ENCODE data around the gene TNFSF9. TPM values are rescaled to one million over a fixed set of nuclear protein-coding genes. Genes with fewer than 3 reads are reported as not detected.
A peak's percentile ranks its signal among the peaks of the same experiment; 100 is the strongest.

Gene TNFSF9, protein sequence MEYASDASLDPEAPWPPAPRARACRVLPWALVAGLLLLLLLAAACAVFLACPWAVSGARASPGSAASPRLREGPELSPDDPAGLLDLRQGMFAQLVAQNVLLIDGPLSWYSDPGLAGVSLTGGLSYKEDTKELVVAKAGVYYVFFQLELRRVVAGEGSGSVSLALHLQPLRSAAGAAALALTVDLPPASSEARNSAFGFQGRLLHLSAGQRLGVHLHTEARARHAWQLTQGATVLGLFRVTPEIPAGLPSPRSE
- 35.4 and 40.4 TPM in 2 replicates for total RNA-seq (2014; rRNA removed; shearing (Covaris generic))
- polyA plus RNA-seq (2014; cell fraction: nucleus; rRNA removed) = 42.0 and 49.5 TPM in 2 replicates

DNA sequence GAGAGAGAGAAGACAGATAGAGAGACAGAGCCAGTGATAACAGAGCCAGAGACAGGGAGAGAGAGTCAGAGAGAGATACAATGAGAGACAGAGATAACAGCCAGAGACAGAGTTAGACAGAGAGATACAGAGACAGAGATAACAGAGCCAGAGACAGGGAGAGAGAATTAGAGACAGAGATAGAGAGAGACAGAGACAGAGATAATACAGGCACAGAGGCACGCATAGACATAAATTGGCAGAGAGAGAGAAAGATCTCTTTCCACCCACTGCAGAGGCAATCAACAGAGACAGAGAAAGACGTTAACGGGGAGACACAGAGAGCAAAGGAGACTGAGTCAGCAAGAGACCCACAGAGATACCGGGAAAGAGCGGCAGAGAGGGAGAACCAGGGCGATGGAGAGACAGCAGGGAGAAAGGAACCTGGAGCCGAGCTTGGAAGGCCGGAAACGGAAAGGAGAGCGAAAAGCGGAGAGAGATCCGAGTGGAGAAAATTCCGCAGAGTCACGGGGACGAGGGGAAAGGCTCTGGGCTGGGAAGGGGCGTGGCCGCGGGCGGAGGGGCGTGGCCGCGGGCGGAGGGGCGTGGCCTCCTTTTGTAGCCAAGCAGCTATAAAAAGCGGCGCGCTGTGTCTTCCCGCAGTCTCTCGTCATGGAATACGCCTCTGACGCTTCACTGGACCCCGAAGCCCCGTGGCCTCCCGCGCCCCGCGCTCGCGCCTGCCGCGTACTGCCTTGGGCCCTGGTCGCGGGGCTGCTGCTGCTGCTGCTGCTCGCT, at the start of gene TNFSF9:
Gene TNFSF9 (plus strand): TSS at position 641 of the 777 bp plus-strand sequence. CDS start 11 bp downstream, at position 652.
- DNase-seq (ENCODE audit: extremely low read depth, low read depth) = peak; percentile 86

DNA sequence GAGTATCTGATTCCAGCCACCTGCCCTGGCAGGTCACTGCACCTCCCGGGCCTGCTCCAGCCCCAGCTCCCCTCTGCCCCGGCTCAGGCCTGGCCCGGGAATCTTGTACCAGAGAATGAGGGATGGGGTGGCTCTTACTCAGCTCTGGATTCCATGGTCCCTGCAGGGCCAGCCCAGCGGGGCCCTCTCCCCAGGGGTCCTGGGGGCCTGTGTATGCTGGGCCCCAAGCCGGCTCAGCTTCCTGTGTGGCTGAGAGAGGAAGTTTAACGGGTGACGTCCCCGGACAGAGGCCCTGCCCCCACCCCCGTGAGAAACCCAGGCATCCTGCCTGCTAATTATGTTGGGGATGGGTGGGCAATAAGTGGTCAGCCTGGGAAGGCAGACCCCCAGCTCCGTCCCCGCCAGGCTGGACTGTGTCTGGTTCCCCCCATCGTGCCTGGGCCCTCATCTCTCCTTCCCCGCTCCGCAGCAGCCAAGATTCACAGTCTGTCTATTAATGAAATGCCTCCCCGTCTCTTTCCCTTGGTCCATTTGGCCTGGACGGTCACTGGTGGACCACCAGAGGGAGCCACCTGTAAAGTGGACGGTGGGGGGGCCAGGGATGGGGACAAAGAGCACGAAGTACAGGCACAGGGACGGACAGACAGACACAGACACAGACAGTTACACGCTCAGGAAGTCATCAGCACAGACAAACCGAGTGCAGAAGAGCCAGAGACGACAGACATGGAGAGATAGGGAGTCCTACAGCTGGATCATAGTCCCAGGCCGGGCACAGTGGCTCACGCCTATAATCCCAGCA, 49.1 kb upstream of the TNFSF9 start, which contains the start of gene DENND1C:
Gene DENND1C (minus strand): TSS at position 247 of the 802 bp plus-strand sequence. CDS start 92 bp downstream, at position 155.
- no peak for DNase-seq (ENCODE audit: extremely low read depth, low read depth)

DNA sequence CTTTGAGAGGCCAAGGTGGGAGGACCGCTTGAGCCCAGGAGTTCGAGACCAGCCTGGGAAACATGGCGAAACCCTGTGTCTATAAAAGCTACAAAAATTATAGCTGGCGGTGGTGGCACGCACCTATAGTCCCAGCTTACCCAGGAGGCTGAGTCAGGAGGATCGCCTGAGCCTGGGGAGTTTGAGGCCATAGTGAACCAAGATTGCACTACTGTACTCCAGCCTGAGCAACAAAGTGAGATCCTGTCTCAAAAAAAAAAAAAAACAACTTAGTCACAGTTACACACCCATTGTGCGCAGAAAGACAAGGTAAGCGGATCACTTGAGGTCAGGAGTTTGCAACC, 48.5 kb upstream of the TNFSF9 start:
- DNase-seq (ENCODE audit: extremely low read depth, low read depth) = no peak

DNA sequence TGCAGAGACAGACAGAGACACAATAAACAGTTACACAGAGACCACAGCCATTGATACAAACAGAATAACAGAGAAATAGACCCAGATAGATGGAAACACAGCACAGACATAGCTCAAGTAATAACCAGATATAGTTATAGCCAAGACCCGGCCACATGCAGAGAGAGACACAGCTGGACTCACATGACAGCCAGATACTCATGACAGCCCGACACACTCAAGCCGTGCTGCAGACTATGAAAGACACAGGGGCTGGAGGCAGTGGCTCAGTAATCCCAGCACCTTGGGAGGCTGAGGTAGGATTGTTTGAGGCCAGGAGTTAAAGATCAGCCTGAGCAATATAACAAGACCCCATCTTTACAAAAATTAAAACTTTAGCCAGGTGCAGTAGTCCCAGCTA, 47.6 kb upstream of the TNFSF9 start:
- DNase-seq (ENCODE audit: extremely low read depth, low read depth) = no peak

DNA sequence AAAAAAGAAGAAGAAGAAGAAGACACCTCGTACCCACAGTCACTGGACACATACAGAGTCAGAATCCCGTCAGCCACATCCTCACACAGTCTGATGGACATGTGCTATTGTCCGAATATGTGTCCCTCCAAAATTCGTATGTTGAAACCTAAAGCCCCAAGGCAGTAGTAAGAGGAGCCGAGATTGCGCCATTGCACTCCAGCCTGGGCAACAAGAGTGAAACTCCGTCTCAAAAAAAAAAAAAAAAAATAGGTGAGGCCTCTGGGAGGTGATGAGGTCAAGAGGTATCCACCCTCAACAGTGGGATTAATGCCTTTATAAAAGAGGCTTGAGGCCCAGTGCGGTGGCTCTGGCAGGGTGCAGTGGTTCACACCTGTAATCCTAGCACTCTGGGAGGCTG, 46.6 kb upstream of the TNFSF9 start:
- DNase-seq (ENCODE audit: extremely low read depth, low read depth) = no peak

DNA sequence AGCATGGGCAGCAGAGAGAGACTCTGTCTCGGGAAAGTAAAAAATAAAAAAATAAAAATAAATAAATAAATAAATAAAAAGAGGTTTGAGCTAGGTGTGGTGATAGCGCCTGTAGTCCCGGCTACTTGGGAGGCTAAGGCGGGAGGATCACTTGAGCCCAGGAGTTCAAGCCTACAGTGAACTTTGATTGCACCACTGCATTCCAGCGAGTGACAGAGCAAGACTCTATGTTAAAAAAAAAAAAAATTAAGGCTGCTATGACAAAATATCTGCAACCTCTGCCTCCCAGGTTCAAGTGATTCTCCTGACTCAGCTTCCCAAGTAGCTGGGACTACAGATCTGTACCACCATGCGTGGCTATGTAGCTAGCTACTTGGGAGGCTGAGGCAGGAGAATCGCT, 46.0 kb upstream of the TNFSF9 start:
- DNase-seq (ENCODE audit: extremely low read depth, low read depth) = no peak

DNA sequence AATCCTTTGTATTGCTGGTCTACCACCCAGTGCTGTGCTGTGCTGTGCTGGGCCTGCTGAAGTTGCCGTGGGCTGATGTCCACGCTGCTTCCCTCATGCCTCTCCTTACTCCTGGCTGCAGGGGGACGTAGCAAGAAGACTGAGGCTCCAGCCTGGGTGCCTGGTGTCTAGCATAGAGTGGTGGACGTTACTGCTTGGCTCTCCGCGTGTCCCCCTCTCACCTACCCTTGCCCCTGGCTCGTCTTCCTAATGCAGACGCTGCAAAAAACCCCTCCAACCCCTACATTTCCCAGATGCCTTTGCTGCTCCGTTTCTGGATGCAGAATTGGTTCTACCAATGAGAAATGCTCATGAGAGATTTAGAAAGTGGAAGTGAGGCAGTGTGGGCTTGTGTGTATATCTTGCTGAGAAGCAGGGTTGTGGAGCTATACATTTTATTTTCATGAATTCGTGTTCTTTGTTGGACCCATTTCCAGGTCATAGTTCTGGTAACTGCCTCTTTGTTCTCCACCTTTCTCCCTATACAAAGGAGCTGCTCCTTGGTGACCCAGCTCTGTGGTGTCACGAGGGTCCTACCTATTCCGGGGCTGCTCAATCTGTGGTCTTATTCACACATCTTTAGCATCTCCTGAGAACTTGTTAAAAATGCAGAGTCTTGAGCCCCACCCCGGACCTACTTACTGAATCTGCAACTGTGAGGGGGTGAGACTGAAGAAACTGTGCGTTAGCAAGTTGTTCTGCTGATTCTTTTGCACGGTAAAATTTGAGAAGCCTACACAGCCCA, 41.4 kb upstream of the TNFSF9 start:
- no peak for DNase-seq (ENCODE audit: extremely low read depth, low read depth)

DNA sequence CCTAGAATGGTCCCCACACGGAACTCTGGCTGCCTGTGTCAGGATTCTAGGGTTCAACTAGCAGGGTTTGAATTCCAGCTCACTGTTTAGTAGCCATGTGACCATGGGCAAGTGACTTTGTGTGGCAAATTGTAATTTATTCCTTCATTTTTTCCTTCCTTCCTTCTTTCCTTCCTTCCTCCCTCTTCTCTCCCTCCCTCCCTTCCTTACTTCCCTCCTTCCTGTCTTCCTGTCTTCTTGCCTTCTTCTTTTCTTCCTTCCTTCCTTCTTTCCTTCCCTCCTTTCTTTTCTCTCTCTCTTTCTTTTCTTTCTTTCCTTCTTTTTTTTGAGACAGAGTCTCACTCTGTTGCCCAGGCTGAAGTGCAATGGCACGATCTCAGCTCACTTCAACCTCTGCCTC, 40.7 kb upstream of the TNFSF9 start:
- DNase-seq (ENCODE audit: extremely low read depth, low read depth) = no peak

DNA sequence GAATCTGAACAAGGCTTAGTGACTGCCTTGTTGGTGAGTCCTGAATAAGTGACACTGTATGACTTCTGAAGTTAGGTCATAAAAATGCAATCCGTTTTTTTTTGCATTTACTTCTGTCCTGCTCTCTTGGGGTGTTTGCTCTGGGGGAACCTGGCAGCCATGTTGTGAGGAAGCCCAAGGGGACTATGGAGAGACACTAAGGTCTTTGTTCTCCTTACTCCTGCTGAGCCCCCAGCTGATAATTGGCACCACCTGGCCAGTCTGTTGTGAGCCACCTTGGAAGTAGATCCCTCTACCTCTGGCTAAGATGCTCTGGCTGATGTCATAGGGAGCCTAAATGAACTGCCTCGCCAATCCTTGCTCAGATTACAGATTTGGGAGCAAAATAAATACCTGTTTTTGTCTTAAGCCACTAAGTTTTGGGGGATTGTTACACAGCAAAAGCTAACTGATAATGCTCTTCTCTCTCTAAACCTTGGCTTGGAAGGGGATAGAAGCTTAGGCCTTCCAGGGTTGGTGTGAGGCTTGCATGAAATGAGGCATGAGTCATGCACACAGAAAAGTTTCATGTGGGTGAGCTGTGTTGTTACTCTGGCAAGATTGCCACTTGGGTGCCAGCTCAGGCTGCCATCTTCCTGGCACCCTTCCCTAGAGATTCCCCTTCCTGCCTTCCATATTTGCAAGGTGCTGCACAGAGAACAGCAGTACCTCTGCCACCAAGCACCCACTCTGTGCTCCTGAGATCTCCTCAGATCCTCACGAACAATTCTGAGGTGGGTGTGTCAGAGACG, 38.8 kb upstream of the TNFSF9 start:
- DNase-seq (ENCODE audit: extremely low read depth, low read depth) = no peak

DNA sequence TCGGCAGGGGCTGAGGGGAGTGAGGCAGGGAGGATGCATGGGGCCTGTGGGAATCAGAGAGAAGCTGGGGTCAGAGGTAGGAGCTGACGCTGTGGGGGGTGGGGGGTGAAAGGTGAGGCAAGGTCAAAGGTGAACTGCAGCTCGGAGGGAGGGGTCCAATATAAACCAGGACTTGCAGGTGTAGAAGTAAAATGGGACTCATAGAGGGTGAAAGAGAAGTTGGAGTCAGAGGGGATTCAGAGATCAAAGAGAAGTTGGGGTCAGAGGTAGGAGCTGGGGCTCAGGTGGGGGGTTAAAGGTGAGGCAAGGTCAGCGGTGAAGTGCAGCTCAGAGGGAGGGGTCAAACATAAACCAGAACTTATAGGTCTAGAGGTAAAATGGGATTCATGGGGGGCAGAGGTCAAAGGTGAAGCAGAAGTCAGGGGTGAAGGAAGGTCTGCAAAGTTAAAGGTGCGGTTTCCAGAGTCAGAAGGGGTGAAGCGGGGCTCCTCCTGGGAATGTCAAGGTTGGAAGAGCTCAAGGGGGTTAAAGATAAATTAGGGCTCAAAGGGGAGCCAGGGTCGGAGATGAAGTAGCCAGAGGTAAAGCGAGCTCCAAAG, 36.3 kb upstream of the TNFSF9 start:
- no peak for DNase-seq (ENCODE audit: extremely low read depth, low read depth)

DNA sequence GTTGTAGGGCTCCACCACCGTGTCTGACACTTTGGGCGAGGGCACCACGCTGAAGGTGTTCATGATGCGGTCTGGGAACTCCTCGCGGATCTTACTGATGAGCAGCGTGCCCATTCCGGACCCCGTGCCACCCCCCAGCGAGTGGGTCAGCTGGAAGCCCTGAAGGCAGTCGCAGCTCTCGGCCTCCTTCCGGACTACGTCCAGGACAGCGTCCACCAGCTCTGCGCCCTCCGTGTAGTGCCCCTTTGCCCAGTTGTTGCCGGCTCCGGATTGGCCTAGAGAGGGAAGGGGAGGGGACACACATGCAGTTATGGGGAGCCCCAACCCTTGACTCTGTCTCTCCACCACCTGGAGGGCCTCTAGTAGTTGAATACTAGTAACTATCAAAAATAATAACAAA, 34.9 kb upstream of the TNFSF9 start:
- DNase-seq (ENCODE audit: extremely low read depth, low read depth) = no peak

DNA sequence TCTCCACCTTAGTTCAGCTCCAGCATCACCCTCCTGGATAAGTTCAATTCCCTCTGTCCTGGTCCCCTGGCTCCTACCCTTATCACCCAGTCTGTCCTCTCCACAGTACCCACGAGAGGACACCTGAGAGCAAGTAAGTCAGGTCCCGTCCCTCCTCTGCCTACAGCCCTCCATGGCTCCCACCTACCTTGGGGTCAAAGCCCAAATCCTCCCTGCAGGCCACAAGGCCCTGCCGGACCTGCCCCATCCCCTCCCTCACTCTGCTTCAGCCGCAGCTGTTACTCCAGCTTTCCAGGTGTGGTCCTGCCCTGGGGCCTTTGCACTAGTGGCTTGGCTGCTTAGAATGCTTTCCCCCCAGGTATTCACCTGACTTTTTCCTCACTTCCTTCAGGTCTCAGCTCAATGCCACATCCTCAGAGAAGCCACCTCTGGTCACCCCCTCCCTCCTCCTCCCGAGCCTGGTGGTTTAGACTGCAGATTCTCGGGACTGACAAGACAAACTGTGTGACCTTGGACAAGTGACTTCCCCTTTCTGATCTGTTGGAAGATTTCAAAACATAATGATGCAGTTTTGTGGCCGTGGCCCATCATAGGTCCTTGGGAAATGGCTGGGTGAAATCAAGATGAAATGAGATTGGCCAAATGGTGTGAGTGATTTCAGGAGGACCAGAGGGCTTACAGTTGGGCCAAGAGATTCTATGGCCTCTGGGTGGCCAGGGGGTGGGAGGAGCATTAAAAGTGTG, 32.4 kb upstream of the TNFSF9 start:
- DNase-seq (ENCODE audit: extremely low read depth, low read depth) = no peak

DNA sequence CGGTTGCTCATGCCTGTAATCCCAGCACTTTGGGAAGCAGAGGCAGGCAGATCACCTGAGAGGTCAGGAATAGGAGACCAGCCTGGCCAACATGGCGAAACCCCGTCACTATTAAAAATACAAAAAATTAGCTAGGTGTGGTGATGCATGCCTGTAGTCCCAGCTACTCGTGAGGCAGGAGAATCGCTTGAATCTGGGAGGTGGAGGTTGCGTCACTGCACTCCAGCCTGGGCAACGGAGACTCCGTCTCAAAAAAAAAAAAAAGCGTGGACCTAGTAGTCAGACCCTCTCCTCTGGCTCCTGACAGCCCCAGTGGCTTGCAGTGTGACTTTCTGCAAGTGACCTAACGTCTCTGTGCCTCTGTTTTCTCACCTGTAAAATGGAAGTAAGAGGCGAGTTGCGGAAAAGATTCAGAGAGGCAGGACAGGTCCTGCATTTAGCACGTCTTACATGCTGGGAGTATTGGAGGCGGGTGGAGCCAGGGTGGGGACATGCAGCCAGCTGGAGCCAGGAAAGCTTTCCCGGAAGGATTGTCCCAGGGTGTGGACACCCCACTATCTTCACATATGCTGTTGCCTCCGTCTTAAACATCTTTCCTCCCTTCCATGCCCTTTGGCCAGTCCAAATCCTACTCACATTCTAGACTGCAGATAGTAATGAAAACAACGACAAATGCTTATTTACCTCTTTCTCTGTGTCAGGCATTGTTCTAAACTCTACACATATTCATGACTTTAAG, 31.6 kb upstream of the TNFSF9 start:
- DNase-seq (ENCODE audit: extremely low read depth, low read depth) = no peak

DNA sequence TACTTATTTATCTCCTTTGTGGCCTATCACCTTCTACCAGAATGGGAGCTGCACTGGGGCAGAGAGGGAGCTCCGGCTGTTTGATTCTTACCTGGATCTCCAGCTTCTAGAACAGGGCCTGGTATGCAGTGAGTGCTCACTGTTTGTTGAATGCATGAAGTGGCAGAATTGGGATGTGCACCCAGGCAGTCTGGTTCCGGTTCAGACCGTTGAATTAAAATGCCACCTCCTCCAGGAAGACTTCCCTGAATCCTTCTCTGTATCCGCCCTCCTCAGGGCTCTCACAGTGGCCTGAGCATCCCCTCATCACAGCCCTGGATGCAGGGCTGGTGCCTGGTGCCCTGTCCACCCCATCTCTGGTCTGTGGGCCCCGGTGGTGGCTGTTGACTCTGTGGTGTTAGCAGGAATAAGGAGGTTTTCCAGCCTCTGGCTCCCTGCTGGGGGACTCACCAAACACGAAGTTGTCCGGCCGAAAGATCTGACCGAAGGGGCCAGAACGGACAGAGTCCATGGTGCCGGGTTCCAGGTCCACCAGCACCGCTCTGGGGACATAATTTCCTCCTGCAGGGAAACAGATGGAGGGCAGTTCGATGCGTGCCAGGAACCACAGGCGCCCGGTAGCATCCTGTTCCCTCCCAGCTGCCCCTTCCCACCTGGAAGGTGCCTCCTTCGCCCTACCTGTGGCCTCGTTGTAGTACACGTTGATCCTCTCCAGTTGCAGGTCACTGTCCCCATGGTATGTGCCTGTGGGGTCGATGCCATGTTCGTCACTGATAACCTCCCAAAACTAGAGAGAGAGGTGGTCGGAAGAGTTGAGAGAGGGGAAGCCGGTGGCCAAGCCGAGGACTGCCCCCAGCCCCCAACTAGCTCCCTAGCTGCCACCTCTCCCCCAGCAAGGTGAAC, 29.7 kb upstream of the TNFSF9 start:
- DNase-seq (ENCODE audit: extremely low read depth, low read depth) = no peak

DNA sequence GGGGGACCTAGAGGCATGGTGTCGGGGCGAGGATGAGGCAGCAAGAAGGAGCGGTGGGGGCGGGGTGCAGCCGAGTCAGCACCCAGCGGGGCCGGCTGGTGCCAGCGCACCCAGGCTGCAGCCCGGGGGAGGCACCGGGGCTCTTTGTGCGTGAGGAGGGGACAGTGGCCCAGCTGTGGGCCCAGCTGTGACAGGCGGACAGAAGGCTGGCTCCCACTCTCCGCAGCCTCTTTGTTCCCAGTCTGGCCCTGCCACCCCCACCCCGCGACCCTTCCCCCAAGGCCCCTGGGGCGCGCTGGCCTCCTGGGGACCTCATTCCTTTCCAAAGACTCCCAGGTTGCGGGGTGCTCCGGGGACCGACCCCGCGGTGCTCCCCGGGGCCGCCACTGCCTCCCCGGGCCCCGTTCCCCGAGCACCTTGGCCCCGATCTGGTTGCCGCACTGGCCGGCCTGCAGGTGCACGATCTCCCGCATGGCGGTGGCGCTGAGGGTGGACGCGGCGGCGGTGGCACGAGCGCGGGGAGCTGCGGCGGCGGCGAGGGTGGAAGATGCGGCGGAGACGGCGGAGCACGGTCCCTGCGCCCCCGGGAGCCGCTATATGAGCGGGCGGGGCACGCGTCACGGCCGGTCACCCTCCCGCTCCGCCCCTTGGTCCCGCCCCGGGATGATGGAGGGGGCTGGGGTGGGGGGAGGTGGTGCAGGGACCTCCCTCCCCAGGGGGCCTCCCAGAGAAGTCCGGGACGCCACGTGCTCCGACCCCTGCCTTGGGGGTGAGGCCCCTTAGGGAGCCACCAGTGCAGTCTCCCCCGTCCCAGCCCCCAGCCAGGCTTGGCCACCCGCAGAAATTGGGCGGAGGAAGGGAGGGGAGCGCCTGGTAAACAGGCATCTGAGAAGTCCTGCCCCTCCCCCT, 28.8 kb upstream of the TNFSF9 start, which contains the start of gene TUBB4A:
Gene TUBB4A (minus strand): TSS at position 570 of the 909 bp plus-strand sequence. CDS start 97 bp downstream, at position 473.
- no peak for DNase-seq (ENCODE audit: extremely low read depth, low read depth)

Data from NCI-H460 (cell line).